Skeletal muscle tissue (tissue), 4 donors: ENCODE data around the gene LSM12. TPM values are rescaled to one million over a fixed set of nuclear protein-coding genes. Genes with fewer than 3 reads are reported as not detected.
A peak's percentile ranks its signal among the peaks of the same experiment; 100 is the strongest.
"Not testable (repeated sequence)": the region's sequence is repeated elsewhere in the genome, so short reads cannot be mapped to it uniquely, and the experiment has no call there.

Experiments used
- H3K27ac ChIP-seq: one replicate; pipeline ENCODE4 v1.7.0; 2013; ENCODE audit warnings: mild to moderate bottlenecking, low read depth, low read length, inconsistent platforms
- H3K27me3 ChIP-seq, 3 donors: one replicate each; pipeline ENCODE4 v1.7.0; 2013; ENCODE audit warnings: low read length in 3 of 3; ENCODE audit not compliant: control insufficient read depth in 3 of 3, insufficient read depth in 3 of 3
- H3K36me3 ChIP-seq, 3 donors: one replicate each; pipeline ENCODE4 v1.7.0; 2013; ENCODE audit warnings: low read length in 3 of 3; ENCODE audit not compliant: control insufficient read depth in 3 of 3, insufficient read depth in 3 of 3
- H3K4me1 ChIP-seq, 3 donors: one replicate each; pipeline ENCODE4 v1.7.0; 2013; ENCODE audit warnings: low read length in 3 of 3, mild to moderate bottlenecking in 3 of 3; ENCODE audit not compliant: control insufficient read depth in 3 of 3, insufficient read depth in 3 of 3
- H3K4me3 ChIP-seq, 3 donors: one replicate each; pipeline ENCODE4 v1.7.0; 2013; ENCODE audit warnings: low read length in 3 of 3
- H3K9ac ChIP-seq, 3 donors: one replicate each; pipeline ENCODE4 v1.7.0; 2013; ENCODE audit warnings: low read length in 3 of 3, mild to moderate bottlenecking in 3 of 3, moderate library complexity in 2 of 3, low read depth in 1 of 3
- H3K9me3 ChIP-seq, 3 donors: one replicate each; pipeline ENCODE4 v1.7.0; 2013; ENCODE audit warnings: low read length in 3 of 3; ENCODE audit not compliant: control insufficient read depth in 3 of 3
- total RNA-seq: library from RNA; depleted of rRNA; stranded (reverse); fragments of >200 nt; gene quantifications from one replicate; pipeline ENCODE4 v1.2.3, GENCODE V29; 2014
- donor health status: Osteomylitis.

The LSM12 gene
- total RNA-seq, 1 donor from 2014 or later = 13.6 TPM

DNA sequence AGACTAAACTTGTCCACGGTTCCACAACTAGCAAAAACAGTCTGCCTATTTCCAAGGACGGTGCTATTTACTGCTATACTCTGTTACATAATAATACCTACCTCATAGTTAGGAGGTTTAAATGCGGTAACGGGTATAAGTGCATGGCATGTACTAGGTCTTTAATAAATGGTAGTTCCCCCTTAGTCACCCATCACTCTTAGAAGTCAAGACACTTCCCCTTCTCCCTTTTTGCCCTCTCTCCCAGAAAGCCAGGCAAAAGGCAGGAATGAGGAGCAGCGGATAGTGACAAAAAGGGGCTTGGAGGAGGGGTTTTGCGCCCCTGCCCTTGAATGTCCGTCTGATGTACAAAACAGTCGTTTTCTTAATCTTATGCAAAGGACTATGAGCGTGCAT is 1.1 kb upstream of the LSM12 start:
- Histone ChIP-seq H3K4me1 (peaks cover 26 to 39% (median 35%) of the 10 kb centered on the region in 3 donors), H3K27me3 (no peaks in the 10 kb centered on the region), H3K27ac (no peak overlapping the region), H3K36me3 (peaks cover 0 to 9% (median 7%) of the 10 kb centered on the region in 3 donors), H3K9me3 (no peaks in the 10 kb centered on the region), H3K4me3 (no peak overlapping the region), H3K9ac (no peak overlapping the region)

DNA sequence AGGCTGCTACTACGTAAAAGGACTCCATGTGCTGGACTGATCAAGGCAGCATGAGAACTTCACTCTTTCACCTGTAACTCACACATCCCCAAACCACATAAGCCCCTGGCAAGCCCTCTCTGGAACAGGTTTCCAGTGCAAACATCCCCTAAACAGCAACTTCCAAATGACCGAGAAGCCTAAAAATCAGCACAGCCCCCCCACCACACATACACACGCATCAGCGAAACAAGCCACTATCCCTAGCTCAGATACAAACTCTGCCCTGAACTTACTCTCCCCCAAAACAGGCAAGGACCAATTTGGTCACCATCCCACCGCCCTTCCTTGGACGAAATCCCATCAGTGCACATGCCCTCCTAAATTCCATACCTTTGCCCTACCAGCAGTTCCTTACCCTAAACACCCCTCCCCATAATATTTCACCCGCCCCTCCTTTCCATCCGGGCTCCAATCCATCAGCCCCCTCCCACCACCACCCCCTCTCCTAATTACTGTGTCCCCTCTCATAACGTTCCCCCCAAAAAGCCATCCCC is 735 bp downstream of the LSM12 start:
- peaks cover 3 to 20% (median 12%) of the 10 kb centered on the region in 3 donors for H3K36me3 ChIP-seq
- H3K27ac ChIP-seq = peak overlapping the region; percentile 93
- H3K27me3 ChIP-seq = no peaks in the 10 kb centered on the region
- peak overlapping the region; percentile 71 to 90 (median 82) for H3K9ac ChIP-seq
- peaks cover 14 to 25% (median 21%) of the 10 kb centered on the region in 3 donors for H3K4me1 ChIP-seq
- H3K9me3 ChIP-seq = no peaks in the 10 kb centered on the region
- peak overlapping the region; percentile 77 to 87 (median 82) for H3K4me3 ChIP-seq

DNA sequence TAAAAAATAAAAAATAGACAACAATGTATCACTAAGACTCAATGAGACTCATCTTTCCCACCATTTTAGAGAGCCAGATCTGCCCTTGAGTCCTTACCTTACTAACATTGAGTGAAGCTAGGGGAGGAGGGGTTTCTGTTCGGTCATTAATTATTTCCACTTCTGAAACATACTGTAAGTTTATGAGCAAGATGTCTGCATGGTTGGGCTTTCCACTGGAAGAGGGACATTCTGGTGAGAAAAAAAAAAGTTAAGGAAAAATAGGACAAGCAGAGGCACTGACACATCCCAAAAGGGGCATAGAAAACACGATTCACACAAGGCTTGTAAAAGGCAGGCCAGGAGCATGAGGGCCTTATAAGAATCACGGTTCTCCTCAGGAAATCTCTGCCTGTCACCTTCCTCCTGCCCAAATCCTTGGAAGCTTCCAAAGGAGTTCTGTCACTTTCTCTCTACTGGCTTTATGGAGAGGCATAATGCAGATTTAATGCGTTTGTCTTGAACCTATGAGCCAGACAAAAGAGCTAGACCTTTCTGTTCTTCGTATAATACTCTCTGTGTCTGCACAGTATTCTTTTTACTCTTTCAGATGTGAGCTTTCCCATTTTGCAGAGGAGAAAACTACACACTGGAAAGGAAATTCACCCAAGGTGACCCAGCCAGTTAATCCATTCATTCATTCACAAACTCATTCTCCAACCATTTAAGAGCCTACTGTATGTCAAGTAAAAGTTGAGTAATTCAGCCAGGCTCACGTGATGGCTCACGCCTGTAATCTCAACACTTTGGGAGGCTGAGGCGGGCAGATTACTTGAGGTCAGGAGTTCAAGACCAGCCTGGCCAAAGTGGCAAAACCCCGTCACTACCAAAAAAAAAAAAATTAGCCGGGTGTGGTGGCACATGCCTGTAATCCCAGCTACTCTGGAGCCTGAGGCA is 2.5 kb downstream of the LSM12 start:
- H3K36me3 ChIP-seq = peaks cover 3 to 20% (median 16%) of the 10 kb centered on the region in 3 donors
- H3K4me3 ChIP-seq = no peak overlapping the region
- no peaks in the 10 kb centered on the region for H3K27me3 ChIP-seq
- H3K4me1 ChIP-seq = peaks cover 13 to 25% (median 16%) of the 10 kb centered on the region in 3 donors
- H3K27ac ChIP-seq = no peak overlapping the region
- H3K9ac ChIP-seq = peak overlapping the region in 1 of 3 donors; percentile 10
- H3K9me3 ChIP-seq = no peaks in the 10 kb centered on the region

DNA sequence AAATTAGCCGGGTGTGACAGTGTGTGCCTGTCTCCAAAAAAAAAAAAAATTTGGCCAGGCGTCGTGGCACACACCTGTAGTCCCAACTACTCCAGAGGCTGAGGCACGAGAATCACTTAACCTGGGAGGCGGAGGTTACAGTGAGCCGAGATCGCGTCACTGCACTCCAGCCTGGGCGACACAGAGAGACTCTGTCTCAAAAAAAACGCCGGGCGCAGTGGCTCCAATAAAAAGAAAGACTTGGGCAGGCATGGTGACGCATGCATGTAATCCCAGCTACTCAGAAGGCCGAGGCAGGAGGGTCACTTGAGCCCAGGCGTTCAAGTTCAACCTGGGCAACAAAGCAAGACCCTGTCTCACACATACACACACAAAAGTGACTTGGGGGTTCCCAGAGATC is 3.6 kb downstream of the LSM12 start:
- no peak overlapping the region for H3K27ac ChIP-seq
- no peaks in the 10 kb centered on the region for H3K9me3 ChIP-seq
- no peak overlapping the region for H3K4me3 ChIP-seq
- H3K9ac ChIP-seq = no peak overlapping the region
- H3K4me1 ChIP-seq = peaks cover 13 to 25% (median 16%) of the 10 kb centered on the region in 3 donors
- H3K36me3 ChIP-seq = peaks cover 5 to 22% (median 19%) of the 10 kb centered on the region in 3 donors
- H3K27me3 ChIP-seq = no peaks in the 10 kb centered on the region

DNA sequence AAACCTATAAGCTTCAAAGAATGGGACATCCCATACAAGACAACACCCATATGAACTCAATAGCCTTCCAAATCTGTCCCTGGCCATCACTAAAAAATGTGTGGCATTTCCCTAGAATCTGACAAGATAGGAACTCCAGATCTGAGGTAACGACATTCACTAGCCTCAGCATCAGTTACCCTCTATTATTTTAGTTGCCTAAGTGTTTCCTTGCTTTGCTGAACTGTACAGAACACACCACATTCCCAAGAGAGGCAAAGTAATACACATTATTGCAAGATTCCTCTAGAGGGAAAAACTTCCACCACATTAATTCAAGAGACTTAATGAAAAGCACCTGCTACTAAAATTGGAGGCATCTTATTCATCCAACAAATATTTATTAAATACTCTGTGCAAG is 5.0 kb downstream of the LSM12 start:
- H3K9me3 ChIP-seq = no peaks in the 10 kb centered on the region
- H3K4me3 ChIP-seq = no peak overlapping the region
- H3K4me1 ChIP-seq = peaks cover 8 to 15% (median 9%) of the 10 kb centered on the region in 3 donors
- no peaks in the 10 kb centered on the region for H3K27me3 ChIP-seq
- peaks cover 5 to 22% (median 19%) of the 10 kb centered on the region in 3 donors for H3K36me3 ChIP-seq
- no peak overlapping the region for H3K9ac ChIP-seq
- H3K27ac ChIP-seq = no peak overlapping the region

DNA sequence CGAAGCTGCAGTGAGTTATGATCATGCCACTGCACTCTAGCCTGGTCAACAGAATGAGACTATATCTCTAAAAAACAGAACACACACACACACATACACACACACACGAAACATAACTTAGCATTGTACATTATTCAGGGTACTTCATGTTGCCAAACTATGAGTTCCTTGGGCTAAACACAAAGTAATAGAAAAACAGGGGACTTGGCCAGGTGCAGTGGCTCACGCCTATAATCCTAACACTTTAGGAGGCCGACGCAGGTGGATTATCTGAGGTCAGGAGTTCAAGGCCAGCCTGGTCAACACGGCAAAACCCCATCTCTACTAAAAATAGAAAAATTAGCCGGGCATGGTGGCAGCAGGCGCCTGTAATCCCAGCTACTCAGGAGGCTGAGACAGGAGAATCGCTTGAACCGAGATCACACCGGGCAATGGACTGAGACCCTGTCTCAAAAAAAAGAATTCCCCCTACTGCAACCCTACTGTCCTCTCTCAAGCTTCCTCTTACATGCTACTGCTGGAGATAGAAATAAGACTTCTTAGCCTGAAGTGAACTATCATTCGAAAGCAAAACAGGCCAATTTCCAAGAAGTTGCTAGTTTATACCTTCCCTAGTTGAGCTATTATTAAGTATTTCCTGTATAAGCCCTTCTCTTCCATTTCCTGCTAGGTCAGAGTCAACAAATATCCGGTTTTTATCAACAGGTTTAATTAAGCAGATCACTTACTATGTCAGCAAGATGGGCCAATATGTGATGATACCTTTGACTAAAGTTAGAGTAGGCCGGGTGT is 7.2 kb downstream of the LSM12 start:
- Histone ChIP-seq H3K4me1 (peaks cover 0 to 9% (median 3%) of the 10 kb centered on the region in 3 donors), H3K4me3 (no peak overlapping the region), H3K36me3 (peaks cover 5 to 25% (median 19%) of the 10 kb centered on the region in 3 donors), H3K27me3 (no peaks in the 10 kb centered on the region), H3K9me3 (no peaks in the 10 kb centered on the region), H3K9ac (no peak overlapping the region), H3K27ac (no peak overlapping the region)

DNA sequence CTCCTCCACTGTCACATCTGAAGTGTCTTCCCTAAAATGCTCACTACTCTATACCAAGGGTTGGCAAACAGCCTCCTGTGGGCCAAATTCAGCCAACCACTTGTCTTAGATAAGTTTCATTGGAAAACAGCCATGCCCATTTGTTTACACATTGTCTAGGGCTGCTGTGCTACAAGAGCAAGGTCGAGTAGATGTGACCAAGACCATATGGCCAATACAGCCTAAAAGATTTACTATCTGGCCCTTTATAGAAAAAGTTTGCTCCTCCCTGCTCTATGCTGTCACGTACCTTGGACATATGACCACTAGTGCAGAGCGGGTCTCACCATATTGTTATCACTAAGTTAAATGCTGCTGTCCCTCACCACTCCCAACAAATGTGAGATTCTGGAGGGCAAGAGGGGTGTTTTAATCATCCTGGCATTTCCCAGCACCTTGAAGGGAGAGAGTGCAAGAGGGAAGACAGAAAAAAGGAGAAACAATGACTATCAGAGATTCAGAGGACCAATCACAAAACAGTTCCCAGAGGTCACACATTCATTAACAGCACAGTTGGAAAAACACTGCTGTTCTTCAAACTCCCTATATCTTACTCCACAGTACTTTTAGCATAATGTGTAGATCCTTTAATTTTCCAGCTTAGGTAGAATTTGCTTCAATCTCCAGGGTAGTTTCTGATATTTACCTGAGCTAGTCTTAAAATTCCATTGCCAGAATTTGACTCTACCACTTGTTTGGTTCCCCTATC is 13.2 kb downstream of the LSM12 start:
- peaks cover 11 to 27% (median 21%) of the 10 kb centered on the region in 3 donors for H3K36me3 ChIP-seq
- H3K4me3 ChIP-seq = no peak overlapping the region
- no peak overlapping the region for H3K27ac ChIP-seq
- no peak overlapping the region for H3K9ac ChIP-seq
- H3K9me3 ChIP-seq = no peaks in the 10 kb centered on the region
- H3K4me1 ChIP-seq = peaks cover 0 to 12% (median 6%) of the 10 kb centered on the region in 3 donors
- H3K27me3 ChIP-seq = no peaks in the 10 kb centered on the region

DNA sequence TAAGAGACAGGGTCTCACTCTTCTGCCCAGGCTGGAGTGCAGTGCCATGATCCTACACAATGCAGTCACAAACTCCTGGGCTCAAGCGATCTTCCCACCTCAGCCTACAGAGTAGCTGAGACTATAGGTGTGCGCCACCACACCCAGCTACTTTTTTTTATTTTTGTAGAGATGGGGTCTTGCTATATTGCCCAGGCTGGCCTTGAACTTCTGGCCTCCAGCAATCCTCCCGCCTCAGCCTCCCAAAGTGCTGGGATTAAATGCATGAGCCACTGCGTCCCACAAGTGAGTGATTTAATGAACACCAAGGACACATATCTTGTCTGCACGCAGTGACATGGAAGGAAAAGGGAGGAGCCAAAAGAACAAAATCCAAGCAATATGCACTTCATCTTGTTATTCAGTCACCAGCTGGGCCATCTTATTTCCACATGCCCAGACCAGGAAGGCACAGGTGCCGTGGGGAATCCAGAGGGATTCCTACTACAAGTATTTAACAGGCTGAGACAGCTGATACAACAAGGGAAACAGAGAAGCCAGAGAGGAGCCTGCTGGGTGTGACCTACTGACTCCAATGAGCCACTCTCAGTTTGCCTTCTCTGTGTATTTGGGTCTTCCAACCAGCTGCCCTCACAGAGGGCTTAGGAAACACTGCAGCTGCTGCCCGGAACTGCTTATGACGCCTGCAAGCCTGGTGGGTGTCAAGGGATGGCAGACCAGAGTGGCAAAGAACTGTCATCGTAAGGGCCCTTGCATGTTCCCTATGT is 17.0 kb downstream of the LSM12 start:
- Histone ChIP-seq H3K9me3 (no peaks in the 10 kb centered on the region), H3K4me1 (peaks cover 0 to 12% (median 6%) of the 10 kb centered on the region in 3 donors), H3K27ac (no peak overlapping the region), H3K4me3 (no peak overlapping the region), H3K9ac (no peak overlapping the region), H3K36me3 (peaks cover 11 to 27% (median 20%) of the 10 kb centered on the region in 3 donors), H3K27me3 (no peaks in the 10 kb centered on the region)

DNA sequence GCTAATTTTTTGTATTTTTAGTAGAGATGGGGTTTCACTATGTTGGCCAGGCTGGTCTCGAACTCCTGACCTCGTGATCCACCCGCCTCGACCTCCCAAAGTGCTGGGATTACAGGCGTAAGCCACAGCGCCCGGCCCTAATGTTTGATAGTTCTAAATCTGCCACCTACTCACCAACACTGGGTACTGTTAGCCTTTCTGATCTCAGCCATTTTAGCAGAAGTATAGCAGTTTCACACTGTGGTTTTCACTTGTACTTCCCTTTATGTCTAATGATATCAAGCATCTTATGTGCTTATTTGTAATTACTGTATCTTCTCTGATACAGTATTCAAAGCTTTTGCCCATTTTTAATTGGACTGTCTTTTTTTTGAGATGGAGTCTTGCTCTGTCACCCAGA is 19.6 kb downstream of the LSM12 start:
- peaks cover 9 to 21% (median 14%) of the 10 kb centered on the region in 3 donors for H3K36me3 ChIP-seq
- not testable (repeated sequence) for H3K4me1 ChIP-seq, H3K9ac ChIP-seq, H3K27ac ChIP-seq, H3K4me3 ChIP-seq, H3K9me3 ChIP-seq, H3K27me3 ChIP-seq
